IPS DF 19.7 (cell line): ENCODE measurements around the gene PRSS22.

Experiments used
- DNase-seq: peaks from one replicate; pipeline ENCODE4 v3.0.0-alpha.2; 2013; ENCODE audit warnings: low read depth, low spot score

The PRSS22 gene

GRCh38 chr16:2816751-2817339 lies 41.1 kb downstream of the PRSS22 start, which contains the start of gene PRSS21:
PRSS21 (plus strand) TSS chr16:2817237; CDS start chr16:2817269, 32 bp downstream.
- DNase-seq: no peak

DNA sequence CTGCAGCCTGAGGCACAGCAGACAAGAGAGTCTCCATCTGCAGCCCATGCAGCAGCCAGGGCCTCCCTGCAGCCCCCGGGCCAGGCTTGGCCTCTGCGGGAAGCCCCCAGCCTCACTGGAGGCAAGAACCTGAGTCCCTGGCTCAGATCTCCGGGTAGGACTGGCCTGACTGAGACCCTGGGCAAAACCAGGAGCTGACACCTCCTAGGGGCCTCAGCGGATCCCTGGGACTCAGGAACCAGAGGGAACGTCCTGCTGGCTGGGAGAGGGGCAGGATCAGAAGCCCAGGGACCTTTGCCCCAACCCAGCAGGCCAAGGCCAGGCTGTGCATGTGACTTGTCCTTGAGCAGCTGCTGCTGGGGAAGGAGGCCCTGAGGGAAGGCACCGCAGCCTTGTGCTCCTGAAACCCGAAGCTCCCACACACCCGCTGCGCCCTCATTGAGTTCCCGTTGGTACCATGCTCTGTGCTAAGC lies 42.6 kb downstream of the PRSS22 start:
- DNase-seq: no peak

GRCh38 chr16:2814551-2815298 lies 43.2 kb downstream of the PRSS22 start:
- no peak for DNase-seq

DNA sequence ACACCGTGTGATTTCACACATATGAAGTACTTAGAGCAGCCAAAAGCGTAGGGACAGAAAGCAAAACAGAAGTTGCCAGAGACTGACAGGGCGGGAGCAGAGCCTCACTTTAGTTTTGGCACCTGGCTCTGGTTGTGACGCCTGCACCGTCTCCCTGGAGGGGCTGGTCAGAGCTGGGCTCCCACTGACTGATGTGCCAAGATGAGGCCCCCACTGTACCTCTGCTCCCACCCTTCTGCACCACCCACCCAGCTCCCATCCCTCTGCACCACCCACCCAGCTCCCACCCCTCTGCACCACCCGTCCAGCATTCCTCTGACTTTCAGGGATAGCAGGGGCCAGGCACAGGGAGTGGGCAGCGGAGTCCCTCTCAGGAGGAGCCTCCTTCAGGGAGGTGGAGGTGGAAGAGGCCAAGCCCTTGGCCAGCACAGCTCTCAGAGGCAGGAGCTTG lies 44.2 kb downstream of the PRSS22 start:
- no peak for DNase-seq

GRCh38 chr16:2811703-2812471 lies 46.1 kb downstream of the PRSS22 start:
- DNase-seq: no peak

DNA sequence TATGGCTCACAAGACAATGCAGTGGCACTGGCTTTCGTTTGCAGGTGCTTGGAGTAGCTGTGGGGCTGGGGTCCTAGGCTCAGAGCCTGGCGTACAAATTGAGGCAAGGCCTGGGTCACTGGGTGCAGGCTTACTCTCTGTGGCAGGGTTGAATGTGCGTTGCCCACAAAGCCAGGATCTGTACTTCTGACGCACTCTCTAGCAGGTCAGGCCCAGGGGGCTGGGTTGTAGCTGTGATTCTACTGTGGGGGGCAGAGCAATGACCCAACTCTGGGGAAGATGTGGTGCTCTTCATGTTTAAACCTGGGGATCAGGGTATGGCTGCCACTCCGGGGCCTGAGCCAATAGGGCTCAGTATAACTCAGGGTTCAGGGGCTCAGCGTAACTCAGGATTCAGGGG lies 47.3 kb downstream of the PRSS22 start:
- no peak for DNase-seq

- DNase-seq: no peak
Observed at GRCh38 chr16:2809149-2809760, 48.7 kb downstream of the PRSS22 start.

DNA sequence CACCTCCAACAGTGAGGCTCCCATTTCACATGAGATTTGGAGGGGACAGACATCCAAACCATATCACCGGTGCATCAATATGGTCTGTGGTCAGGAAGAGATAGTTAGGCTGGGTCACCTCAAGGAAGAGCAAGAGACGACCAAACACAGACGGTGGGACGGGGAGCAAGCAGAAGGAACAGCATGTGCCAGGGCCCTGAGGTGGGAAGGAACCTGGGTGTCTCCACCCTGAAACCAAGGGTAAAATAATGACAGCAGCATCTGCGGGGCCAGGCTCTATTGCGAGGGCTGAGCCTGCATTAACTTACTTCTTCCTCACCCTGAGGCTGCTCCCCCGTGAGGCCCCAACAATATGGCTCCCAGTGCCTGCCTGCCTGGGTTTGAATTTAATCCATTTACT lies 49.8 kb downstream of the PRSS22 start:
- no peak for DNase-seq

GRCh38 chr16:2806286-2806685 lies 51.7 kb downstream of the PRSS22 start:
- no peak for DNase-seq

- DNase-seq: no peak
Observed at GRCh38 chr16:2804728-2805127, 53.2 kb downstream of the PRSS22 start.

- DNase-seq: no peak
Observed at GRCh38 chr16:2803545-2804195, 54.3 kb downstream of the PRSS22 start.
